Measurements from ENCODE around the gene DEFB108B.
"Not testable (repeated sequence)": the region's sequence is repeated elsewhere in the genome, so short reads cannot be mapped to it uniquely, and the experiment has no call there.

DNA sequence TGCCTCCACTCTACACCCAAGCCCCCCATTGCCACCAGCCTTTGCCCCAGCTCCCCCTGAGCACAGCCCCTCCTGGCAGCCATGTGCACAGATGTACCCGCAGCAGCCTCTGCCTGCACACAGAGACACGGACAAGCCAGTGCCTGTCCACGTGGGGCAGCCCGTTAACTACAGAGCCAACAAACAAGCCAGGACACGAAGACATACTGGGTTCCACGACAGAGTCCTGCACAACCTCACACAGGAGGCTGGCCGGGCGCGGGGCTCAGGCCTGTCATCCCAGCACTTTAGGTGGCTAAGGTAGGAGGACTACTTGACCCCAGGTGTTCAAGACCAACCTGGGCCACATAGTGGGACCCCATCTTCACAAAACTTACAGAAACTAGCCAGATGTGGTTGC, 36.2 kb upstream of the DEFB108B start:
- TF ChIP-seq, protein P1, sequence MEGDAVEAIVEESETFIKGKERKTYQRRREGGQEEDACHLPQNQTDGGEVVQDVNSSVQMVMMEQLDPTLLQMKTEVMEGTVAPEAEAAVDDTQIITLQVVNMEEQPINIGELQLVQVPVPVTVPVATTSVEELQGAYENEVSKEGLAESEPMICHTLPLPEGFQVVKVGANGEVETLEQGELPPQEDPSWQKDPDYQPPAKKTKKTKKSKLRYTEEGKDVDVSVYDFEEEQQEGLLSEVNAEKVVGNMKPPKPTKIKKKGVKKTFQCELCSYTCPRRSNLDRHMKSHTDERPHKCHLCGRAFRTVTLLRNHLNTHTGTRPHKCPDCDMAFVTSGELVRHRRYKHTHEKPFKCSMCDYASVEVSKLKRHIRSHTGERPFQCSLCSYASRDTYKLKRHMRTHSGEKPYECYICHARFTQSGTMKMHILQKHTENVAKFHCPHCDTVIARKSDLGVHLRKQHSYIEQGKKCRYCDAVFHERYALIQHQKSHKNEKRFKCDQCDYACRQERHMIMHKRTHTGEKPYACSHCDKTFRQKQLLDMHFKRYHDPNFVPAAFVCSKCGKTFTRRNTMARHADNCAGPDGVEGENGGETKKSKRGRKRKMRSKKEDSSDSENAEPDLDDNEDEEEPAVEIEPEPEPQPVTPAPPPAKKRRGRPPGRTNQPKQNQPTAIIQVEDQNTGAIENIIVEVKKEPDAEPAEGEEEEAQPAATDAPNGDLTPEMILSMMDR (IDR thresholded peaks at IDR 0.05; ENCODE audit: low read depth, low read length) = not testable (repeated sequence)
- TF ChIP-seq POLR2A (IDR thresholded peaks at IDR 0.05; ENCODE audit: extremely low read depth, insufficient read length); MYC (IDR thresholded peaks at IDR 0.05; ENCODE audit: low read depth, low read length): not testable (repeated sequence)
- TF ChIP-seq, protein P2, sequence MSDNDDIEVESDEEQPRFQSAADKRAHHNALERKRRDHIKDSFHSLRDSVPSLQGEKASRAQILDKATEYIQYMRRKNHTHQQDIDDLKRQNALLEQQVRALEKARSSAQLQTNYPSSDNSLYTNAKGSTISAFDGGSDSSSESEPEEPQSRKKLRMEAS (IDR thresholded peaks at IDR 0.05; ENCODE audit: low read depth, low read length) = not testable (repeated sequence)
